SK-N-DZ (cell line): Measurements from ENCODE around the gene LRIG1.

Experiments
- DNase-seq: peaks from one replicate; pipeline ENCODE4 v3.0.0-alpha.2; 2015; ENCODE audit warnings: low spot score

LRIG1 gene

GRCh38 chr3:66504850-66505641, 4.2 kb upstream of the LRIG1 start:
- no peak for DNase-seq

- no peak for DNase-seq
Measured at GRCh38 chr3:66502981-66503380, 2.2 kb upstream of the LRIG1 start.

GRCh38 chr3:66502245-66502874, 1.5 kb upstream of the LRIG1 start:
- no peak for DNase-seq

GRCh38 chr3:66501483-66502244, 842 bp upstream of the LRIG1 start:
- no peak for DNase-seq

- no peak for DNase-seq
Measured at GRCh38 chr3:66499881-66500575, 794 bp downstream of the LRIG1 start.

- DNase-seq: no peak
Measured at GRCh38 chr3:66498687-66499621, 1.9 kb downstream of the LRIG1 start.

GRCh38 chr3:66497985-66498671, 2.7 kb downstream of the LRIG1 start:
- no peak for DNase-seq

GRCh38 chr3:66497288-66497984, 3.4 kb downstream of the LRIG1 start:
- no peak for DNase-seq

GRCh38 chr3:66496746-66497145, 4.1 kb downstream of the LRIG1 start:
- DNase-seq: no peak

GRCh38 chr3:66496301-66496700, 4.5 kb downstream of the LRIG1 start:
- DNase-seq: no peak

GRCh38 chr3:66495668-66496045, 5.2 kb downstream of the LRIG1 start:
- DNase-seq: no peak

- DNase-seq: no peak
Measured at GRCh38 chr3:66494959-66495667, 5.7 kb downstream of the LRIG1 start.

GRCh38 chr3:66493458-66494099, 7.2 kb downstream of the LRIG1 start:
- DNase-seq: no peak

GRCh38 chr3:66492672-66493071, 8.2 kb downstream of the LRIG1 start:
- DNase-seq: no peak

- no peak for DNase-seq
Measured at GRCh38 chr3:66492071-66492470, 8.8 kb downstream of the LRIG1 start.

GRCh38 chr3:66490984-66491383, 9.8 kb downstream of the LRIG1 start:
- DNase-seq: no peak

GRCh38 chr3:66490214-66490613, 10.6 kb downstream of the LRIG1 start:
- DNase-seq: no peak

- DNase-seq: no peak
Measured at GRCh38 chr3:66489581-66489980, 11.2 kb downstream of the LRIG1 start.
